Tibial nerve (tissue), 3 donors: ENCODE results near the gene GRIA1.
"Not testable (repeated sequence)": the region's sequence is repeated elsewhere in the genome, so short reads cannot be mapped to it uniquely, and the experiment has no call there.

Source experiments
- CTCF ChIP-seq, 5 experiments: fragments of 200-600 bp in 3 of 5; fragments of 450-650 bp in 2 of 5; sonication (generic) in 3 of 5; IDR thresholded peaks; one replicate each; pipeline ENCODE4 v1.5.1; 2016 to 2019; ENCODE audit warnings: antibody characterized with exemption in 5 of 5, mild to moderate bottlenecking in 3 of 5, moderate library complexity in 2 of 5
- POLR2A ChIP-seq, 2 donors: fragments of 450-650 bp; IDR thresholded peaks; one replicate each; pipeline ENCODE4 v1.6.1; 2017; ENCODE audit warnings: antibody characterized with exemption in 2 of 2, mild to moderate bottlenecking in 2 of 2, moderate library complexity in 2 of 2

- not testable (repeated sequence) for TF ChIP-seq CTCF, POLR2A (IDR thresholded peaks at IDR 0.05)
Measured at GRCh38 chr5:153723022-153723610, 232.6 kb downstream of the GRIA1 start.
